ENCODE results near the gene NTSR1. TPM values are rescaled to one million over a fixed set of nuclear protein-coding genes. Genes with fewer than 3 reads are reported as not detected.

NTSR1 gene
- polyA plus RNA-seq (ENCODE audit: insufficient read length), result 0.10 TPM

GRCh38 chr20:62708591-62709536 is at the start of gene NTSR1:
Gene NTSR1, plus strand, starts transcription at chr20:62708836. Its CDS starts 372 bp downstream, at chr20:62709208.
- DNase-seq, result no peak

DNA sequence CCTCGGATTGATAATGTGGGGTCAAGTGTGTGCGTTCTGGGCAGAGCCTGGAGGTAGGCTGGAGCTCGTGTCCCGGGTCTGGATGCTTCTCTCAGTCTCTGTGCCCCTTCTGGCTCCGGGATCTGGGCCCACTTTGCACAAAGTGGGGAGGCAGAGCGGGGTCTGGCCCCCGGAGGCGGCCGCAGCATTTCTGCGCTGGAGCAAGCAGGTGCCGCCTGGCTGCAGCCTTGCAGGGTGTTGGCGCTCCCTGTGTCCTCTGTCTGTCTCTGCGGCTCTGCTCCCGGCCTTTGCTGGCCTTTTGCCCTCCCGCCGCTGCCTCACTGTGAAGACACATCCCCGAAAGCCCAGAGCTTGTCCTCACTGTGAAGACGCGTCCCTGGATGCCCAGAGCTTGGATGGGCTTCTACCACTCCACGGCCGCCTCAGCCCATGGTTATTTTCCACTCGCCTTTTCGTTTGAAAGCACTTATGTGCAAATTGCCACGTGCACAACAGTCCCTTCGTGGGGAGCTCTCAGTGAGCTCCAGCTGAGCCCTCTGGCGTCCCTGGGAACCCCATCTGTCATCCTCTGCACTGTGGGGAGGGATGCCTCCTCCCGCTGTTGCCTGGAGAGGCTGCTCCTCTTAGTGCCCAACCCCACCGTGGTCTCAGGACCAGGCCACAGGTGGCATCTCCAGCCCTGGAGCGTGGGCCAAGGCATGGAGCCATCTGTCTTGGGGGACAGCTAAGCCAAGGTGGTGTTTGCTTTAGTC is 49.0 kb upstream of the NTSR1 start:
- no peak for DNase-seq

GRCh38 chr20:62660240-62660615 is 48.4 kb upstream of the NTSR1 start:
- no peak for DNase-seq

GRCh38 chr20:62660768-62661167 is 47.9 kb upstream of the NTSR1 start:
- DNase-seq, result no peak

- DNase-seq, result no peak
Observed at GRCh38 chr20:62661647-62662046, 47.0 kb upstream of the NTSR1 start.

- no peak for DNase-seq
Observed at GRCh38 chr20:62662422-62662821, 46.2 kb upstream of the NTSR1 start.

DNA sequence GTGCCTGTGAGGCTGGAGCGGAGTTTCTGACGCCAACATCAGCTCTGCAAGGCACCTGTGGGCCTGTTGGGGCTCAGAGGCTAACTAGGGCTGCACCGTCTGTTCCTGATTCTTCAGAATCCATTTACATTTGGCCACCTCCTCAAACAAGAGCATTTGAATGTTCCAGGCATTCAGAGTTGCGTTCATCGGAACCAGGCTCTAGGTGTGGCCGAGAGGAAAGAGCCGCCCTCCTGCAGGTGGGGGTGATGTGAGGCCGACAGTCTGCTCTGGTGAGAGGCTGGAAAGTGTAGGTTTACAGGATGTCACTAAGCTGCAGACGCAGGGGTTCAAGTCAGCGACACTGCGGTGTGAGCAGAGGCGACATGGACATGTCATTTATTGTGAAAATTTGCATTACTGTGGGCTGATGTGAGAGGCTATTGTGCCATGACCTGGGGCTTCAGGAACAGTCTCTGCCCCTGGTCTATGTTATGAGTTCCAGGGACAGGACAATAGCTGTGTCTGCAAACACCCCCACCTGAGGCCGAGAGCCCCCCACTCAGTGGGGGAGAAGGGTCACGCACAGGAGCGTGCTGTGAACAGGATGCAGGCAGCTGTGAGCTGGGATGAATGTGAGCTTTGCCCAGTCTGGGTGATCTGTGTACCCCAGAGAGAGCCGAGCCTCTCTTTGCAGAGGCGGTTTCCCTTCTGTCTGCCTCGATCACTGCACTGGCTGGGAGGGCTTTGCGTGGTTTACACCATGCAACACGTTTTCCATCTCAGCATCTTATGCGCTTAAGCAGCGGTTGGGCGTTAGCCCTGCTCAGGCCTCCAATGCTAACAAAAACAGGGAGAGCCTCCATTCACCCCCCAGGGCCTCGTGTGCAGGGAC is 45.3 kb upstream of the NTSR1 start:
- DNase-seq, result no peak

DNA sequence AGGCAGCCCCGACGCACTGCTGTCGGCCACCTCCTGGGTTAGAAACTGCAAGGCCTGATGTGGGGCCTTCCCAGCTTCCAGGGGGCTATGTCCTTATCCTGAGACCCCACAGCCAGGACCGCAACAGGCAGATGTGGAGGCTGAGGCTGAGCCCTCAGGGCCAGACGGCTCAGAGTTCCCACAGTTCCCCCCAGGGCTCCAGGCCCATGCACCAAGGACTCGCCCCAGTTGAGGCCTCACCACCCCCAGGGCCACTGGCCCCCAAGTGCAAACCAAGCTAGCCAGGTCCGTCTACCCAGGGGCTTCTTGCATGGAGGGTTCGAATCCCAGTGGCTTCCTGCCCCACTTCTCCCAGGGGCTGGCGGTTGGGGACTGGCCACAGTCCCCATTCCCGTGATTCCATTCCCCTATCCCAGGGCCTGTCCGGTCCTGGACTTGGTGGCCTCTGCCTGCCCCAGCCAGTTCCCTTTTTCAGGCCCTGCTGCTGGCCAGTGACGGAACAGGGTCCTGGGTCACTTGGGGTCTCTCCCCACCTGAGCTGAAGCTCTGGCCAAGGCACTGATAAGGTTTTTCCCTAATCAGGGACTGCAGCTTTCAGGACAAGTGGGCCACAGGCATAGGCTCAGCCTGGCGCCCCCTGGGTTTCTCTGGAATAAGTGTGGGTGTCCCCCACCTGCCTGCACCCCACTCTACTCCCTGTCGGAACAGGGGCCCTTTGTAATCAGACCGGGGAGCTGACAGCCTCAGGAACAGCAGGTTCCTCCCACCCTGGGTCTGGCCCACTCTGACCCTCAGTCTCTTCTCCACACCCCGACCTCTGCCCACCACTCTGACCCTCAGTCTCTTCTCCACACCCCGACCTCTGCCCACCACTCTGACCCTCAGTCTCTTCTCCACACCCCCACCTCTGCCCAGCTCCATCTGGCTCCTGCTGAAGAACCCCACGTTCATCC is 44.3 kb upstream of the NTSR1 start:
- DNase-seq, result no peak

DNA sequence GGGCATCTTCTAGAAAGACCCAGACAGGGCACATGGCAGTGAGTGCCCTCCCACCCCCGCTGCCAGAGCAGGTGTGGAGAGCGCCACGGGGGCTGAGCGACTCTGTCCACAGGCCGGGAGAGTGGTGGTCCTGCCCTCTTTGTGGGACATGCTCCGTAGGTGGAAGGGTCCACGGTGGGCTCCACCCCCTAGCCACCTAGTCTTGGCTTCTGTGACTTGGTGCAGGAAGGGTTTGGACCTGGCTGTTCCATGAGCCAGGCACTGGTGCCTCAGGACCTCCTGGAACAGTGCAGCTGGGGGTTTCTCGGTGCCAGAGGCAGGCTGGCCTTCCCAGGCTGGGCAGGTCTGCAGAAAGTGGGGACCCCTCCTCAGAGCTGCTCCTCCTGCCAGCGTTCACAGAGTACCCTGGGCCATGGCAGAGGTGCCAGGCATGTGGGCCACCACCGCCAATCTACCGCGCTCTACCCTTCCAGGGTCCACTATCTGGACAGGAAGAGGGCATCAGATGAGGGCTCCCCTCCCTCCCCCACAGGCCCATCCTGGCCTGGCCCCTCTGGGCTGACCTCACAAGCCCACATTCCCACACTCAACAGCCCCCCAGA is 43.4 kb upstream of the NTSR1 start:
- DNase-seq, result no peak

DNA sequence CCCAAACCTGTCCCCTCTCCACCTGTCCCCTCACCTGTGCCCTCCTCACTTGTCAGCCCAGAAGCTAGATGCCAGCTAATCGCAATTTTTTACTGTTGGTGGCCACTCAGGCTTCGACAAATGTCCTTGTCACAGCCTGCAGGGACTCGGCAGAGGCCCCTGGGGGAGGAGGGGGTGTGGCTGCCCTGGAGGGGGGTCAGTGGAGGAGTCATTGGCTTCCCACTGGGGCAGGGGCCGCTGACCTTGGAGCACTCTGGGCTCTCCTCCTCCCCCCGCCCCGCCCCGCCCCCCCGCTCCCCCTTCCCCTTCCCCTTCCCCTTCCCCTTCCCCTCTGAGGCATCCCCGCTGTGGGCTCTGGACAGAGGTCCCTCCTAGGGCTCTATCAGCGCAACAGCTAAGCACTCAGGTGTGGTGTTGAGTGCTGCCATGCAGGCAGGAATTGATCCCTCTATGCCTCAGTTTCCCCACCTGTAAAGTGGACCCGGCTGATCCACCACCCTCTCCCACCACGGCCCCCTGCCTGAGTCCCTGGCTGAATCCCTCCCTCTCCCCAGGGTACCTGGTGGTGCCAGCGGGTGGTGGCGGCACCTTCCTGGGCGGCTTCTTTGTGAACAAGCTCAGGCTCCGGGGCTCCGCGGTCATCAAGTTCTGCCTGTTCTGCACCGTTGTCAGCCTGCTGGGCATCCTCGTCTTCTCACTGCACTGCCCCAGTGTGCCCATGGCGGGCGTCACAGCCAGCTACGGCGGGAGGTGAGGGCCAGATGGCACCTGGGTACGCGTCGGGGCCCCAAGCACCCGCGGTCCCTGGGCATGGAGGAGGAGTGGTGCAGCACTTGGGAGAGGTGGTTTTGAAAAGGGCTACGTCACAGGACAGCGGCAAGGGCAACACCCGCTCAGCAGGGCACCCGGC is 42.6 kb upstream of the NTSR1 start:
- no peak for DNase-seq

DNA sequence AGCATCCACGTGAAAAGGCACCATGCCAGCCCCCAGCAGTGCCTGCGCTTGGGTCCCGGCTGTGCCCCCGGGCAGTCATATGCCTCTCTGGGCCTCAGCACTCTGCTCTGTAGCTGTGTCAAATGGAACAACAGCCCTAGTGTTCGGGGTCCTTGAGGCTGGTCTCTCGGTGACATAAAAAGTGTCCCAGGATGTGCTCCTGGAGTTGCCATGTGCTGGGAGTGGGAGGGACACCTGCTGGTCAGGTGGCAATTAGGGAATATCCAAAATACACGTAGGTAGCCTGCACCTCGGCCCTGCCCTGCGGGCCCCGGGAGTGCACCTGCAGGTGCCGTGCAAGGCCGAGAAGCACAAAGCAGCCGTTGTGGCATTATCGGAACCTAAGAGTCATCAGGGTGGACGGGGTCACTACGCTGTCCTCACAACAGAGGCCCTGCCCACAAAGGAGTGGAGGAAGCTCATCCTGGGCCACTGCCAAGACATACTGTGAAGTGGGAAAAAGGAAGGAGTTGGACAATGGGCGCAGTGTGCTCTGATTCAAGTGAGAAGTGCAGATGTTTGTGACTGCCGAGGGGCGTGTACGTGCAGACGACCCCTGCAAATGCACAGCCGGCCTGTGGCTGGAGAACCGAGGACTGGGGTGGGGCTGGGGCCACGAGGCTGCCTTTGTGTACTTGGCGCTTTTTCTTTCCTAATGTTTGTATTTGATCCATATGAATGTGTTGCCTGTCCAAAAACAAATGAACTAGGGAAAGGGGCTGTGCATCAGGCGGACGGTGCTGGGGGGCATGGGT is 41.7 kb upstream of the NTSR1 start:
- DNase-seq, result no peak

- no peak for DNase-seq
Observed at GRCh38 chr20:62667530-62668440, 40.9 kb upstream of the NTSR1 start.

DNA sequence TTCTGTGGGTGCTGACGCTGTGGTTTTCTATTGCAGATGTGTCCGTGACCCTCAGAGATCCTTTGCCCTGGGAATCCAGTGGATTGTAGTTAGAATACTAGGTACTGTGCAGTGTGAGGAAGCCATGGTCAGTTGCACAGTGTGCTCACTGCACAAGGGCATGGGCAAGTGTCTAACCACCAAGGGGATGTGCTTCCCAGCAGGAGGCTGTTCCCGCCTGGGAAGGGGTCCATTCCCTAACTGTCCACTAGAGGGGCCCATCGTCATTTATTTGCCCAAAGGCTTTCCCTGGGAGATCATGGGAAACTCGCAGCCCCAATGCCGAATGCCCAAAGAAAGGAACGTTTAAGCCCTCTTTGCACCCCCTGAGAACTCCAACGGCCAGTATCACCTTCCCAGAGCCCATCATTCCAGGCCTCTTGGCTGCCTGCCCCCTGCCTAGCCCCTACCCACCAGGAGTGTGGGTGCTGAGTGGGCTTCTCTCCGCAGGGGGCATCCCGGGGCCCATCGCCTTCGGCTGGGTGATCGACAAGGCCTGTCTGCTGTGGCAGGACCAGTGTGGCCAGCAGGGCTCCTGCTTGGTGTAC is 40.1 kb upstream of the NTSR1 start:
- peak; percentile 75 for DNase-seq

DNA sequence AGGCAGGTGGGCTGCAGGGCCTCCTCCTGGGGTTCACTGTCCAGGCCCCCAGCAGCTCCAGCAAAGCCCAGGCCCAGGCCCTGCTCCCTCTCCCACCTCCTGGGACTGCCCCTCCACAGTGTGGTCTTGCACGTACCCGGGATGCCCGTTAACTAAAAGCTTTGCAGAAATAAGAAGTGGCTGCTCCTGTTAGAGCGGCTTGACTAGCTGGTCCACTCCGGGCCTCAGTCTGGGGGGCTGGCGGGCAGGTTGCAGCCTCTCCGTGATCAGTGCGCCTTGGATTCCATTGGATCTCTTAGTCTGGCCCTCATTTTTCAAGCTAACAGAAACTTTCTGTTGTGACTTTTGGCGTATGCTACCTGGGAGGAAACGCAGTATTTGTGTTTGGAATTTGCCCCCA is 39.4 kb upstream of the NTSR1 start:
- DNase-seq, result no peak

DNA sequence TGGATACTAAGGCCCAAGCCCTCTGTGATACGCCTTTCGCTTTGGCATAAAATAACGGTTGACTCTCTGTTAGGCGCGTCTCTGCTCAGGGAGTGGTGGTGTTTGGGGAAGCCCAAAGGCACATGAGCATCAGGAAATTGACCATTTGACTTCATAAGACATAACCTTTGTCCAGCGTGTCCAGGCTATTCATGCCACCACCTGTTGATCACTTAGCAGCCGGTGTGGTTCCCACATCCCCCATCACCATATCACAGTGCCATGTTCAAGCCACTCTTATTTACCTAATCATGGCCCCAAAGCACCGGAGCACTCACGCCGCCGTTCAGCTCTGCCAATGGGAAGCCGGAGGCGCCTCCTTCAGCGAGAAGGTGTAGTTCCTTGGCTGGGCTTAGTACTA is 38.5 kb upstream of the NTSR1 start:
- no peak for DNase-seq

- no peak for DNase-seq
Observed at GRCh38 chr20:62670998-62671397, 37.6 kb upstream of the NTSR1 start.

DNA sequence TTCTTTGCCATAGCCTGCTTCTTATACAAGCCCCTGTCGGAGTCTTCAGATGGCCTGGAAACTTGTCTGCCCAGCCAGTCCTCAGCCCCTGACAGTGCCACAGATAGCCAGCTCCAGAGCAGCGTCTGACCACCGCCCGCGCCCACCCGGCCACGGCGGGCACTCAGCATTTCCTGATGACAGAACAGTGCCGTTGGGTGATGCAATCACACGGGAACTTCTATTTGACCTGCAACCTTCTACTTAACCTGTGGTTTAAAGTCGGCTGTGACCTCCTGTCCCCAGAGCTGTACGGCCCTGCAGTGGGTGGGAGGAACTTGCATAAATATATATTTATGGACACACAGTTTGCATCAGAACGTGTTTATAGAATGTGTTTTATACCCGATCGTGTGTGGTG is 36.9 kb upstream of the NTSR1 start:
- no peak for DNase-seq

GRCh38 chr20:62674370-62674769 is 34.3 kb upstream of the NTSR1 start:
- no peak for DNase-seq
